NCI-H1105 treated with DMSO at 0.1 percent for 48 hours (cell line): ENCODE data around the gene SNTB2.

Source experiments
- DNase-seq: peaks from one replicate; lab custom pipeline; 2025; lab: John Stamatoyannopoulos, UW

Gene SNTB2

DNA sequence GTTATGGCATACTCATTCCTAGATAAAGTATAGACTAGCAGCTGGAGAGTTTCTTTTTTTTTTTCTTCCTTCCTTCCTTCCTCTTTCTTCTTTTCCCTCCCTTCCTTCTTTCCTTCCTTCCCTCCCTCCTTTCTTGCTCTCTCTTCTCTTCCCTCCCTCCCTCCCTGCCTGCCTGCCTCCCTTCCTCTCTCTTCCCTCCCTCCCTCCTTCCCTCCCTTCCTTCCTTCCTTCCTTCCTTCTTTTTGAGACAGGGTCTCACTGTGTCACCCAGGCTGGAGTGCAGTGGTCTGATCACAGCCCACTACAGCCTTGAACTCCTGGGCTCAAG, 7.0 kb upstream of the SNTB2 start:
- DNase-seq = no peak

DNA sequence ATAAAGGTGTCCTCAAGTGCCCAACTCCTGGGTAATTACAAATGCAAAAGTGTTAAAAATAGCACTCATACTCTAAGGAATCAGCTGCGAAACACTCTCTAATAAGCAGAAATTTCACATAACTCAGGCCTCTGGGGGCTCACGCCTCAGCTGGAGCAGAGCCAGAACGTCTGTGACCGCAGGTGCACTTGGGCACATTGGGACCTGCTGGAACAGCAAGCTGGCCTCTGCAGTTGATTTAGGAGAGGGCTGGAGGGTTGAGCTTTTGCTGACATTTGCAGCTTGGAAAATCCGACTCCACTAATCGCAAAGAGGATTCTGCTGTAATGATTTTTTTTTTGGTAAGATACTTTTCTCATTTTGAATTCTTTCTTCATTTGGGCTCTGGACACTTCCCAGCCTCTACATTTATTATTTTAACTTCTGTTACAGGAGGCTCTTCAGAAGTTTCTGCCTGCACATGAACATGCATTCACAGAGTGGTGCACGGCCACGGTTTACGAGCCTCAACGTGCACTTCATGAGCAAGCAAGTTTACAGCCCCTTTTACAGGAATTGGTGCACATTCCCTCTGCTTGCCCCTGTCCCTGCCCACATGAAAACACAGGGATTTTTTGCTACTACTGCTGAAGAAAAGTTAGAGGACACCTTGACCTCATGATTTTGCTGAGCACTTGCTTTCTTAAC, 4.1 kb upstream of the SNTB2 start:
- DNase-seq = peak; percentile 75

DNA sequence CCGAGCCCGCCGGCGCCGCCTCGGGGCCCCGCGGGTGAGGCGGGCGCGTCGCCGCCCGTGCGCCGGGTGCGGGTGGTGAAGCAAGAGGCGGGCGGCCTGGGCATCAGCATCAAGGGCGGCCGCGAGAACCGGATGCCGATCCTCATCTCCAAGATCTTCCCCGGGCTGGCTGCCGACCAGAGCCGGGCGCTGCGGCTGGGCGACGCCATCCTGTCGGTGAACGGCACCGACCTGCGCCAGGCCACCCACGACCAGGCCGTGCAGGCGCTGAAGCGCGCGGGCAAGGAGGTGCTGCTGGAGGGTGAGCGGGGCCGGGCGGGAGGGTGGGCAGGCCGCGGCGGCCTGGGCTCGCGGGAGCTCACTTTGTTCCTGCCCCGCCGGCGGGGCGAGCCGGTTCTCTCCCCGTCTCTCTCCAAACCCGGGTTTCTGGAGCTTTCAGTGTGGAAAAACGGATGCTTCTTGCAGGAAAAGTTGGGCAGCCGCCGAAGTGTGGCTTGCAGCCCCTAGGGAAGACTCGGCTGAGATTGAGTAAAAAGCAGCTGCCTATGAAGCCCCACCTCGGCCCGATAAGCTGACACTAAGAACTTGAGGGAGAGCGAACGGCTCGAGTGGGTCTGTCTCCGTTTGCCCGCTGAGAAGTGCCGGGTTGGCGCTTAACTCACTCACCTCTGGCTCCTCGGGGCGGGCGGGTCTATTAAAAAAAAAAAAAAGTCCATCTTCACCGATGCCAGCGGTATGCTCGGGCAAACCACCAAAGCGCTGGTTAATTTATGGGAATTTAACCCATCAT, 677 bp downstream of the SNTB2 start:
- peak; percentile 65 for DNase-seq

DNA sequence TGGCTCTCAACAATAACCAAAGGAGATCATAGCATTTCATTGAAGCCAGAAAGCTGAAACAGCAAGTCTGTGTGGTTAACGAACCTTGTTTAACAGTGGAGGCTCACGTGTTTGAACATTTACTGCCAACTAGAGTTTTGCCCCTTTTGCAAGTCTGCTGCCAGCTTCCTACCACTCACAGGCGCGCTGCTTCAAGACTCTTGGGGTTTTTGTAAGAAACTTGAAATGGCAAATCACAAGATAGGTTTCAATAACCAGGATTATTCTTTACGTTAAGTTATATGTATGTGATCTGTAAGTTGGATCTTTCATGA, 1.2 kb downstream of the SNTB2 start:
- DNase-seq = peak; percentile 65

DNA sequence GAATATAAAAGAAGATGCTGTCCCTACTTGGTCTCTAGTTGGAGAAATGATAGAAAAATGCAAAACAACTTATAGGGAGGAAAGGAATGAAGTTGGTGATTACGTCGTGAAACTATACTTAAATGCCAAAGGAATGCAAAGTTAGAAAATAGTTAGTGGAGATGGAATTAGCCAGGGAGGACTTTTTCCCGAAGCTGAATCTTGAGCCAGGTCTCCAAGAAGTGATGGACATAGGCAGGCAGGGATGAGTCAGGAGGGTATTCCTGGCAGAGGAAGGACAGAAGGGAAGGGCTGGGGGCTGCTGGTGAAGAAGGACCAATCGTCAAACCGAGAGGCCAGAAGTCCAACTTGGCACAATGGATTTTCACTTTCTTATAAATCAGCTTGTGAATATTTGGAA, 1.8 kb downstream of the SNTB2 start:
- DNase-seq = no peak

DNA sequence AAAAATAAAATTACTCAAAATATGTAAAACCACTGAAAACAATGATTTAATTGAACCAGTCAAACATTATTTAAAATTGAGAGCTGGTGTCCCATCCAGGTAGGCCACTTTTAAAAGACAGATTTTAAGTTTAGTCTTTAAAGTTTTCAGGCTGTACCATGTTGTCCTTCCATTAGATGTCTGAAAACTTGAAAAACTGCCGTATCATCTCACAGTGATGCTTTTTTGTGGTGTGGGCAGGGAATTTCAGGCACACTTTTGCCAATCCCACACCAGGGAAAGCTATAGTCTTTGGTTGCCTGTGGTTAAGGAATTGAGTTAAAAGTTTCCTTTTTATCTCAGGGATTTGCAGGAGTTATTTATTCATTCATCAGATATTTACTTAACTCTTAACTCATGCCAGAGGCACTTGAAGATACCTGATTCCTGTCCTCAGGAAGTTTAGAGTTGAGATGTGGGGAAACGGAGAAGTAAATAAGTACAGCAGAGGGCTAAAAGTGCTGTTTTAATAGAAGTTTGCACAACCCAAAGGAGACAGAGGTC, 3.2 kb downstream of the SNTB2 start:
- no peak for DNase-seq

DNA sequence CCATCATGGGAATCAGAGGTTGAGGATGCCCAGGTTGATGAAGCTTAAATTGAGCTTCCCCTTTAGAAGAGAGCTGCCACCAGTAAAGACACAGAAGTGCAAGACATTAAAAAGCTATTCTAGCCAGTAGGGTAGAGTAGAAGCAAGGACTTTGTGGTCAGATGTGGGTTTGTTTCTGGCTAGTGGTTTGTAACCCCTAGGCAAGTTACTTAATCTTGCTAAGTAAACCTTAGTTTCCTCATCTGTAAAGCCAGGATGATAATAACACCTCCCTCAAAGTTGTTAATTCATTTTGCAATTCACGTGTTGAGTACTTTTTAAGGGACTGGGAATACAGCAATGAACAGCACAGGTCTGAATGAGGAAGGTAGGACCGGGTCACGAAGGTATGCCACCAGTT, 3.6 kb downstream of the SNTB2 start:
- DNase-seq = no peak

DNA sequence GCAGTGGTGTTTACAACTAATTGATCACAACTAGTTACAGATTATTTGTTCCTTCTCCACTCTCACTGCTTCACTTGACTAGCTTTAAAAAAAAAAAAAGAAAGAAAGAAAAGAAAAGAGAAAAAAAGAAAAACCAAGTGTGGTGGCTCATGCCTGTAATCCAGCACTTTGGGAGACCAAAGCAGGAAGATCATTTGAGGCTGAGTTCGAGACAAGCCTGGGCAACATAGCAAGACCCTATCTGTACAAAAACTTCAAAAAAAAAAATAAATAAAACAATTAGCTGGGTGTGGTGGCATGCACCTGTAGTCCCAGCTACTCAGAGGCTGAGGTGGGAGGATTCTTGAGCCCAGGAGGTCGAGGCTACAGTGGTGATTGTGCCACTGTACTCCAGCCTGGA, 4.2 kb downstream of the SNTB2 start:
- DNase-seq = no peak

DNA sequence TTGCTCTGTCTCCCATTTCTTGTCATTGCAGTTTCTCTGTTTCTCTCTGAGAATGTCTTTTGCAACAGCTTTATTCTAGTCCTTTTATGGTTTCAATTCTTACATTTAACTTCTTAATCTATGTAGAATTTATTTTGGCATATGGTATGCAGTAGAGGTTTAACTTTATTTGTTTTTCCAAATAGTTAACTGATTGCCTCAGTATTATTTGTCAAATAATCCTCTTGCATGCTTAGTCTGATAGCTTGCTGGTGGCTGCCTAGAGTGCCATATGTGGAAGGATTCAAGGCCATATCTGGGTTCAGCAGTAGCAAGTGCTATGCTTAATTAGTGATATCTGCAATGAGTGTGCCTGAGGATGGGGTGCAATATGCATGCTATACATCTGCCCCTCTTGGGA, 6.9 kb downstream of the SNTB2 start:
- no peak for DNase-seq

DNA sequence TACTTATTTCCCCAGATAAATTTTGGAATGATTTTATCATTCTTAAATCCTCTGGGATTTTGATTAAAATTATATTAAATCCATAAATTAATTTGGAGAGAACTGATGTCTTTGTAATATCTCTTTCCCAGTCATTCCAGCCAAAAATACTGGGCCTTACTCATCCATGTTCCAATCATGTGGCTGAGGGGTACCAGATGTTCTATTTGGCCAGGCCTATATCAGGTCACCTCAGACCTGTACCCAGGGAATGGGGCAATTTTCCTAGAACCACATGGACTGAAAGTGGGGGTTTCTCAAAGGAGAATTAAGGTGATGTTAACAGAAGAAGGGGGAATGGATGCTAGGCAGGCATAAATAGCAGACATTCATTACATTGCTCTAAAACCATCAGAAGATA, 7.5 kb downstream of the SNTB2 start:
- no peak for DNase-seq

DNA sequence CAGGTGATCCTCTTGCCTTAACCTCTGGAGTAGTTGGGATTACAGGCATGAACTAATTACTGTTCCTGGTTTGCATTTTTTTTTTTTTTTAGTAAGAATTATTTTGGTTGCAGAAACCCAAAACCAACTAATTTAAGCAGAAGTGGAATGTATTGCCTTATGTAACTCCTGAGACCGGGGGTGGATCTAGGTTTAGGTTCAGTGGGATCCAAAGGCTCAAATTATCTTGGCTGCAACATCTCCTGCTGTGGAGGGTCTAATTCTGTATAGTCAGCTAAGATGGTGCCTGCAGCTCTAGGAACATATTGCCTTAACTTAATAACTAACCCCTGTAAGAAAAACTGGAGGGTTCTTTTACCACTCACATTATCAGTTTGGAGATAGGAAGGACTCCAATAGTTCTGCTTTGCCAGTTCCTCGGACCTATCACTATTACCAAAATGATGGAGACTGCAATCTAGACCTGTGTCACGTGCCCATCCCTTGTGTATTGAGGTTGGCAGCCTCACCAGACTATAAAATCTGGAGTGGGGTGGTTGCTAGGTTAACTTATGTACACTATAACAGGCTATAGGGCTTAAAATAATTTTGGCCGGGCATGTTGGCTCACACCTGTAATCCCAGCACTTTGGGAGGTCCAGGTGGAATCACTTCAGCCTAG, 8.5 kb downstream of the SNTB2 start:
- DNase-seq = no peak

DNA sequence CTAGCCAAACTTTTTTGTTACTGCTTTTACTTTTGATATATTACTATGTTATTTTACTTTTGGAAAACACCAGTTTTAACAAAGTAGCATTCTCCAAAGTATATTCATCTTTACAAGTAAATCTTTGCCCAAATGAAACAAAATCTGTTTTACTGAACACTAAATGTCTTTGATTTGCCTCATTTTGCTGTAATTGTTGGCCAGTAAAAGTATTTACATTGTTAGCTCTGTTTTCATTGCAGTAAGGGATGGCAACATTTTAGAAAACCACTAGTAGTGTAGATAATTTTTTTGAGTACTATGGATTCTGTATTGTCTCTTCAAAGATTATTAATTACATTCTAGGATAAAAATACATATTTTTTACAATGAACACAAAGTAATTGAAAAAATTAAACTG, 10.6 kb downstream of the SNTB2 start:
- no peak for DNase-seq

DNA sequence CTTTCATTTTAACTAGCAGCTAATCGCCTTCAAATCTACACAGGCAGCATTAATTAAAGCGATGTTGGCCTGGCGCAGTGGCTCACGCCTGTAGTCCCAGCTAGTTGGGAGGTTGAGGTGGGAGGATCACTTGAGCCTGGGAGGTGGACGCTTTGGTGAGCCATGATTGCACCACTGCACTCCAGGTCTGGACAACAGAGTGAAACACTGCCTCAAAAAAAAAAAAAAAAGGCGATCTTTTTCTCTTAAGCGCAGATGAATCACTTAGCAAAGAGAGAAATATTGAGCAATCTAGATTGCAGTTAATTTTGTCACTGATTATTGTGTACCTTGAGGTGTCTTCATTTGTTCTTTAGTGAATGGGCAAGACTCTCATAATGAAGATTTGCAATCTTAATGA, 12.4 kb downstream of the SNTB2 start:
- no peak for DNase-seq

DNA sequence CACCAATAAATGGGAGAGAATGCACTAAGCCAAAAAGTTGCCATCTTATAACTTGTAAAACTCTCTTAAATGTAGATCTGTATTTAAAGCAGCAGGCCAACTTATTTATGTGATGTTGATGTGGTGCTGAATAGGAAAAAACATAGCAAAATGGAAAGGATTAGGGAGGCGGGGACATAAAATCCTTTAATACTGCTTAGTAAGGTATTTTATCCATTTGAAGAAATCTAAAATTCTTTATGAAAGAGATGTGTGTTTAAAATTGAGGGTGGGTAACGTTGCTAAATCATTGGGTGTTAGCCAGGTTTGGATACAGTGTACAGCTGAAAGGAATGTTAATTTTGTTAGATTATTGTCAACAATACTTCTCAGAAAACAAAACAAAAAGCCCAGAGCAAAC, 14.3 kb downstream of the SNTB2 start:
- DNase-seq = no peak

DNA sequence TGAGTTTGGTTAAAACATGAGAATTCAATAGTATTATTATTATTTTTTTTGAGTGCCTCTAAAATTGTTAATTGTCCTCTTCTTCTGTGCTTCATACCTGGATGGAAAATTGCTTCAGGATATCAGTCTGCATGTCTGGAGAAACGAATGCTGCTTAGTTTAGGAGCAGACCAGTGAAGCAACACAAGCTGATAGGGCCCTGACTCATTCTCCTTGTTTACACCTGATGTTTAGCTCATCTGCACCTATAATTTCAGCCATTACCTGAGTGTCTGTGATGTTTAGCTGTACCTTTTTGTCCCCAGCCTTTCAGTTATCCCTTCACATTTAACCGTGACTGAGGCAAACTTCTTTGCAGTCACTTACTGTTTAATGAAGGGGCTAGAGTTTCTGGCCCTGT, 14.8 kb downstream of the SNTB2 start:
- DNase-seq = no peak

DNA sequence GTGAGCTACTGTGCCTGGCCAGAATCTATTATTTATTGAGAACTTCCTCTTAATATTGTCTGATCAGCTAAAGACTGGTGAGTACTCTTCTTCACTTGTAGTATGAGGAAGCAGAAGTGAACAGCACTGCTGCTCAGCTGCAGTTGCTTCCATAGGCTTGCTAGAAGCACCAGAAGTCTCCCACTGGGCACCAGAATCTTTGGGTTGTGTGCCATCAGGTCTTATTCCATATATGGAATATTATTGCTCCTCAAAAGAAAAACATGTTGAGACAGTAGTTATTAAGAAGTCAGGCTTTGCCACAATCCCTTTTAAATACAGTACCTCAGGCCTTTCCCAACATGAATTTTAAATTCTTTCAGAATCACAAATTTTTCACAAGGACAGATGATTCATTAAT, 17.2 kb downstream of the SNTB2 start:
- DNase-seq = no peak

DNA sequence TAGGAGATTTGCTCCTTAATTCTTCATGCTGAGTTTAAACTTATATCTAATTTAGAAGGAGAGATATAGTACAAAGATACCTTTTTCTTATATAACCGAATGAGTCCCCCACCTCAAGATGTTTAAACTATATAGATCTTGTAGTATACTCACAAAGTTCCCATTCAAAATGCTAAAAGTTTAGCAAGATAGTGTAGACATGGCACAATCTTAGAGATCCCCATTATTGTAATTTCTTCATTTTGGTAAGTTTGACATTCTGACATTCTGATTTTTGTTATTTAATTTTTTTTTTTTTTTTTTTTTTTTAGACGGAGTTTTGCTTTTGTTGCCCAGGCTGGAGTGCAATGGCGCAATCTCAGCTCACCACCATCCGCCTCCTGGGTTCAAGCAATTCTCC, 22.8 kb downstream of the SNTB2 start:
- no peak for DNase-seq

DNA sequence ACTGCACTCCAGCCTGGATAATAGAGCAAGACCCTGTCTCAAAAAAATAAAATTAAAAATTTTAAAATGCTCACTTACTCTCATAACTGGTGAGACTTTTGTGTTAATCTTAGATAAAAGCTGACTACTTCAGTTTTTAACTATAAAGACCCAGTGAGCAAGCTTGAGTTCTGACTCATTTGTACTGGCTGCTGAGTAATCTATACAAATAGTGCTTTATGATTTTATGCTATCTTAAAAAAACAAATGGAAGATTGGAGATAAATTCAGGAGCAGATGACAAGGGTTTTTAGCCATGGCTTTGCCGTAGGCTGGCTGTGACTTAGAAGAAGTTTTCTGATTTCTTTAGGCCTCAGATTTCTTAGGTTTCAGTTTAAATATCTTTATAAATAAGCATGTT, 30.5 kb downstream of the SNTB2 start:
- no peak for DNase-seq

DNA sequence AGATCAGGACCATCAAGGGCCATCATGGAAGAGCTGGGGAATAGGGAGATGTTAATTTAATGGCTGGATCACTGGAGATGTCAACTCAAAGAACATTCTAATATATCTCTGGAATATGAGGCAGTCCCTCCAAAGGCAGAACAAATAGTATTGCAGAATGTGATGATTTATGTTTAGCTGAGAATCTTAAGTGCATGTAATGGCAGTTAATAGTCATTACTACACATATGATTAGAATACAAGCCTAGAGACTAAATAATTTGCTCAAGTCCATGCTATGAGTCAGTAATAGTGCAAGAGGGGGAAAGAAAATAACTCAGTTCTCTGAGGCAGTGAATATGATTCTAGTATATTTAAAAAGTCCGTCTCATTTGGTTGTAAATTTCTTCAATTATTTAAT, 32.3 kb downstream of the SNTB2 start:
- no peak for DNase-seq

DNA sequence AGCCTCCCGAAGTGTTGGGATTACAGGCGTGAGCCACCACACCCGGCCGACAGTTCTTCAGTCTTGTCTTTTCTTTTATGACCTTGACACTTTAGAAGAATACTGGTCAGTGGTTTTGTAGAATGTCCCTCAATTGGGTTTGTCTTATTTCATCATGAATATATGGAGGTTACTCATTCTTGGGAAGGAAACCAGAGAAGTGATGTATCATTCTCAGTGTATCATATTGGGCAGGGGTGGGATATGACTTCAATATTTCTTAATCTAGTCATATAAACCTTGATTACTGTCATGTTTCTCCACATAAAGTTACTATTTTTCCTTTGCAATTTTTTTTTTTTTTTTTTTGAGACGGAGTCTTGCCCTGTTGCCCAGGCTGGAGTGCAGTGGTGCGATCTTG, 36.9 kb downstream of the SNTB2 start:
- DNase-seq = no peak

DNA sequence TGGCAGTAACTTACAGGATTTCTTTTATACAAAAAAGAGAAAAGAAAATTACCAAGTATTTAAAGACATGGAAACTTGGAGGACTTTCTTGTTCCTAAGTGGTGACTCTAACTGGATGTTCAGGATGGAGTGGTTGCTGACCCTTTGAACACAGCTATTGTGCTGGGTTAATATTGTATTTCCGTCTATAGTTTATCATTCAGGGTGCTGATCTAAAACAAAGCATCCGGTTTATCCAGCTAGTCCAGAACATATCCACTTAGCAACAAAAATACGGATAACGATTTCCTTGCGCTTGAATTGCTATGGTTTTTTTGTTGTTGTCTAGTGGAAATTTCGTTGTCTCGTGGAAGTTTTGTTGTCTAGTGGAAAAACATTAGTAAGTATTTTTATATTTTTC, 38.2 kb downstream of the SNTB2 start:
- DNase-seq = no peak

DNA sequence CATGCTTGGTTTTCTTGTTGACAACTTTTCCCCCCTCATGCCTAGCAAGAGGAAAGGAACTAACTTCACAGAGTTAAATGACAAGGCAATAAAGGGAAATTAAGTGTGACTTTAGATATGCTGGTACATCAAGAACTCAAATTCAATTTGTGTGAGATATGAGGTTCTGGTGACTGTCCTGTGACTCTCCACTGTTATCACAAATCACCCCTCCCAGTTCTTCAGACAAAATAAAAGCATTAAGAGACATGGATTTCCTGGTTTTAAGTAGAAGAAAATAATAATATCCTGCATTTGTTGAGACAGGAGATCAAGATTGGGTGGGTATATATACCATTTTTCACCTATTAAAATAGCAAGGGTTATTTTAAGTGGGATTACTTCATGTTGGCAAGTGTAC, 46.2 kb downstream of the SNTB2 start:
- no peak for DNase-seq

DNA sequence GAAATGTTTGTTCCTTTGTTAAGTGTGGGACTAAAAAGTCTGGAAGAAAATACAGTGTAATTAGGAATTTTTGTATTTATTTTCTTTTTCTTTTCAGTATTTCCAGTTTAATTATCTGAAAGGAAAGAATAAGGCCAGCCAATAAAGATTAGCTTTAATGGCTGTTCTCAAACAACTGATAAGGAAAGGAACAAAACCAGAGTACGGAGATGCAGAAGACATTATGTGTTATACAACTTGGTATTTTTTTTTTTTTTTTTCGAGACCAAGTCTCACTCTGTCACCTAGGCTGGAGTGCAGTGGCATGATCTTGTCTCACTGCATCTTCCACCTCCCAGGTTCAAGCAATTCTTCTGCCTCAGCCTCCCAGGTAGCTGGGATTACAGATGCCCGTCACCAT, 47.5 kb downstream of the SNTB2 start:
- DNase-seq = no peak

DNA sequence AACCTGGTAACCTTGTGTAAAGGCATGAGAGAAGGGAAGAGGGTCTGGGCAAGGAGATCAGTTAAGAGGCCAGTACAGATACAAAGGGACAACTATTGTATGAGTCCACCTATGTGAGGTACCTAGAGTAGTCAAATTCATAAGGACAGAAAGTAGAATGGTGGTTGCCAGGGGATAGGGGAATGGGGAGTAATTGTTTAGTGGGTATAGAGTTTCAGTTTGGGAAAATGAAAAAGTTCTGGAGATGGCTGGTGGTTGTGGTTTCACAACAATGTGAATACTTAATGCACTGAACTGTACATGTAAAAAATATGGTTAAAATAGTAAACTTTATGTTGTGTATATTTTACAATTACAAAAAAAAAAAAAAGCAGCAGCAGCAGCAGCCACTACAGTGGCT, 49.4 kb downstream of the SNTB2 start:
- no peak for DNase-seq
